Measurements from ENCODE around the gene POLD1. TPM values are rescaled to one million over a fixed set of nuclear protein-coding genes. Genes with fewer than 3 reads are reported as not detected.

The POLD1 gene
- total RNA-seq, 1 experiment from 2014 or later = 143 TPM

GRCh38 chr19:50427997-50428425 is 43.9 kb downstream of the POLD1 start:
- Histone ChIP-seq H3K36me3 (ENCODE audit: insufficient read depth, low read length, poor library complexity, severe bottlenecking) (no peaks in the 10 kb centered on the region), H3K27ac (ENCODE audit: low read depth, low read length, poor library complexity, severe bottlenecking) (peak overlapping the region; percentile 31), H3K9me3 (ENCODE audit: low read depth, low read length, poor library complexity, severe bottlenecking) (no peaks in the 10 kb centered on the region), H3K4me1 (ENCODE audit: insufficient read depth, low read length, poor library complexity, severe bottlenecking) (peaks cover 21% of the 10 kb centered on the region), H3K27me3 (replicated peaks; ENCODE audit: insufficient read depth, low read depth, low read length, poor library complexity) (no peaks in the 10 kb centered on the region), H3K4me3 (ENCODE audit: low read depth, low read length, poor library complexity, severe bottlenecking) (peak overlapping the region; percentile 29)
- DNase-seq (ENCODE audit: low spot score) = peak; percentile 75
- intact Hi-C loops (cut with micrococcal nuclease; ENCODE audit: unreplicated experiment) = no loop called here
- TF ChIP-seq, protein P1, sequence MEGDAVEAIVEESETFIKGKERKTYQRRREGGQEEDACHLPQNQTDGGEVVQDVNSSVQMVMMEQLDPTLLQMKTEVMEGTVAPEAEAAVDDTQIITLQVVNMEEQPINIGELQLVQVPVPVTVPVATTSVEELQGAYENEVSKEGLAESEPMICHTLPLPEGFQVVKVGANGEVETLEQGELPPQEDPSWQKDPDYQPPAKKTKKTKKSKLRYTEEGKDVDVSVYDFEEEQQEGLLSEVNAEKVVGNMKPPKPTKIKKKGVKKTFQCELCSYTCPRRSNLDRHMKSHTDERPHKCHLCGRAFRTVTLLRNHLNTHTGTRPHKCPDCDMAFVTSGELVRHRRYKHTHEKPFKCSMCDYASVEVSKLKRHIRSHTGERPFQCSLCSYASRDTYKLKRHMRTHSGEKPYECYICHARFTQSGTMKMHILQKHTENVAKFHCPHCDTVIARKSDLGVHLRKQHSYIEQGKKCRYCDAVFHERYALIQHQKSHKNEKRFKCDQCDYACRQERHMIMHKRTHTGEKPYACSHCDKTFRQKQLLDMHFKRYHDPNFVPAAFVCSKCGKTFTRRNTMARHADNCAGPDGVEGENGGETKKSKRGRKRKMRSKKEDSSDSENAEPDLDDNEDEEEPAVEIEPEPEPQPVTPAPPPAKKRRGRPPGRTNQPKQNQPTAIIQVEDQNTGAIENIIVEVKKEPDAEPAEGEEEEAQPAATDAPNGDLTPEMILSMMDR (conservative IDR thresholded peaks at IDR 0.05; ENCODE audit: low read depth, low read length) = no peak
- TF ChIP-seq EZH2 (IDR thresholded peaks at IDR 0.05; ENCODE audit: borderline replicate concordance, low read depth, low read length, poor library complexity, severe bottlenecking) = no peak
- ChIA-PET CTCF (no interaction called here), POLR2A (ENCODE audit: low non-redundant PET) (no interaction called here)
- no TSS peak for BruUV-seq (replicated peaks)

DNA sequence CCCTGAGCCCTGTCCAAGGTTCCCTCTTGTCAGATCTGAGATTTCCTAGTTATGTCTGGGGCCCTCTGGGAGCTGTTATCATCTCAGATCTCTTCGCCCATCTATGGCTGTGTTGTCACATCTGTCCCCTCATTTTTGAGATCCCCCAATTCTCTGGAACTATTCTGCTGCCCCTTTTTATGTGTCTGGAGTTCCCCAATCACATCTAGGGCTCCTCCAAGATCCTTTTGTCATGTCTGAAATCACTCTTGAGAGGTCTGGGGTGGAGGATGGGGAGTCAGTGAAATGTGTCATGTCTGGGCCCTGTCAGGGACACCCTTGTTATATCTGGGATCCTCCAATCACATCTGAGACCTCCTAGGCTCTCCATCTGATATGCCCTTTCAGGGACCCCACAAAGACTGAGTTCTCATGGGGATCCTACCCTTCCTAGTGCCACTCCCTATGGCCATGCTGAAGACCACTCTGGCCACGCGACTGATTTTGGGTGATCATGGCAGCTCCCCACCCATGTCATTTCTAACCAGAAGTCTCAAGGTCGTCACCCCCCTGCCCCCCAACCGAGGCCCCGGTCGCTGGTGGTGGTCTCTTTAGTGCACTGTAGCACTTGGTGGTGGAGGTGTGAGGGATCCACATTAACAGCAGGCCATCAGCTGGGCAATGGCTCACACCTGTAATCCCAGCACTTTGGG is 44.8 kb downstream of the POLD1 start:
- peaks cover 21% of the 10 kb centered on the region for H3K4me1 ChIP-seq (ENCODE audit: insufficient read depth, low read length, poor library complexity, severe bottlenecking)
- no peak overlapping the region for H3K27ac ChIP-seq (ENCODE audit: low read depth, low read length, poor library complexity, severe bottlenecking)
- intact Hi-C loops (cut with micrococcal nuclease; ENCODE audit: unreplicated experiment) = no loop called here
- POLR2A ChIA-PET (ENCODE audit: low non-redundant PET) = interaction anchor here (0.5 kb wide), 1 partner anchor 1142 kb away, joined by 14 read pairs; the partner anchor contains the start of gene ZNF175
- CTCF ChIA-PET = no interaction called here
- no peaks in the 10 kb centered on the region for H3K9me3 ChIP-seq (ENCODE audit: low read depth, low read length, poor library complexity, severe bottlenecking)
- no peaks in the 10 kb centered on the region for H3K27me3 ChIP-seq (replicated peaks; ENCODE audit: insufficient read depth, low read depth, low read length, poor library complexity)
- BruUV-seq (replicated peaks) = no TSS peak
- TF ChIP-seq, protein P1 (conservative IDR thresholded peaks at IDR 0.05; ENCODE audit: low read depth, low read length) = no peak
- TF ChIP-seq EZH2 (IDR thresholded peaks at IDR 0.05; ENCODE audit: borderline replicate concordance, low read depth, low read length, poor library complexity, severe bottlenecking) = no peak
- no peak overlapping the region for H3K4me3 ChIP-seq (ENCODE audit: low read depth, low read length, poor library complexity, severe bottlenecking)
- H3K36me3 ChIP-seq (ENCODE audit: insufficient read depth, low read length, poor library complexity, severe bottlenecking) = no peaks in the 10 kb centered on the region
- DNase-seq (ENCODE audit: low spot score) = no peak

DNA sequence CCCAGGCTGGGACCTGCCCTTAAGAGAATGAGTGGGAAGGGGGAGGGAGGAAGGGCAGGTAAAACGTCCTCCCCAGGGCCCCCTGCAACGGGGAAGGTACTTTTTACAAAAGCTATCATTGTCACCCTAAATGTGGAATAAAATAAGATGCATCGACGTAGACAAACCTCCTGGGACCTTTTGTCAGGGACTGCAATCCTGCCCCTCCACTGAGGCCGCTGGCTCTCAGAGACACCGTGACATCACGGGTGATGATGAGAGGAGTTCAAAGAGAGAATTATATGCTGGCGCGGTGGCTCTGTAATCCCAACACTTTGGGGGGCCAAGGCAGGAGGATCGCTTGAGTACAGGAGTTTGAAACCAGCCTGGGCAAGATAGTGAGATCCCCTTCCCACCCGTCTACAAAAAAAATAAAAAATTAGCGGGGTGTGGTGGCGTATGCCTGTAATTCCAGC is 46.8 kb downstream of the POLD1 start:
- CTCF ChIA-PET = no interaction called here
- no peak for DNase-seq (ENCODE audit: low spot score)

More for the DNA sequence above, 46.8 kb downstream of the POLD1 start:
- H3K4me3 ChIP-seq (ENCODE audit: low read depth, low read length, poor library complexity, severe bottlenecking) = peak overlapping the region; percentile 53
- no peaks in the 10 kb centered on the region for H3K9me3 ChIP-seq (ENCODE audit: low read depth, low read length, poor library complexity, severe bottlenecking)
- POLR2A ChIA-PET (ENCODE audit: low non-redundant PET) = no interaction called here
- H3K27ac ChIP-seq (ENCODE audit: low read depth, low read length, poor library complexity, severe bottlenecking) = no peak overlapping the region
- H3K36me3 ChIP-seq (ENCODE audit: insufficient read depth, low read length, poor library complexity, severe bottlenecking) = no peaks in the 10 kb centered on the region
- BruUV-seq (replicated peaks) = no TSS peak
- peaks cover 28% of the 10 kb centered on the region for H3K4me1 ChIP-seq (ENCODE audit: insufficient read depth, low read length, poor library complexity, severe bottlenecking)
- no peak for TF ChIP-seq EZH2 (IDR thresholded peaks at IDR 0.05; ENCODE audit: borderline replicate concordance, low read depth, low read length, poor library complexity, severe bottlenecking)
- TF ChIP-seq, protein P1 (conservative IDR thresholded peaks at IDR 0.05; ENCODE audit: low read depth, low read length) = no peak
- intact Hi-C loops (cut with micrococcal nuclease; ENCODE audit: unreplicated experiment) = no loop called here
- no peaks in the 10 kb centered on the region for H3K27me3 ChIP-seq (replicated peaks; ENCODE audit: insufficient read depth, low read depth, low read length, poor library complexity)

All from A673 (cell line).